A549 (cell line): ENCODE measurements around the gene PDLIM1.

Source experiments
- CHD2 ChIP-seq: fragments of 150-350 bp; IDR thresholded peaks from 2 replicates; pipeline ENCODE4 v1.6.1; 2014; ENCODE audit warnings: low read length; ENCODE audit not compliant: partially characterized antibody
- MYC ChIP-seq: IDR thresholded peaks from 2 replicates; pipeline ENCODE4 v1.6.1; 2012; ENCODE audit warnings: mild to moderate bottlenecking, inconsistent platforms, low read length, improper control_type of control experiment, borderline replicate concordance
- NPAS2 ChIP-seq: fragments of 250-450 bp; sonication (Bioruptor Pico); IDR thresholded peaks from 2 replicates; pipeline ENCODE4 v1.8.0; 2022; ENCODE audit warnings: mild to moderate bottlenecking, moderate library complexity, borderline replicate concordance

DNA sequence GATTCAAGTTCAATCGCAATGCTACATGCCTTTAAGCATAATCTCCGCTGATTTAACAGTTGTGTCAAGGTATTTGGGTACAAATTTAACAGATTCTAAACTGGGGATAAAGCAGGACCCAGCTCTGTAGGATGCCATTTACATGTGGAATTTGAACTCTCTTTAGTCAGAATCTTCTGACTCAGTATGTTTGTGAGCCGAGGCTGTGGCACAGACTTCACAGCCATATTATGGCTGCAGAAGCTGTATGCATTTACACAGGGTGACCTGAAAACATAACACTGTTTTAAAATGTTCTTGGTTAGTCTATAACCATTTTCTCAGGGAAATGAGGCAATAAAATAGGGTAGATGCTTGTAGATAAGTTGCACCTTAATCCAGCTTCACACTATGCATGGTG is 8.7 kb downstream of the PDLIM1 start:
- TF ChIP-seq CHD2 = no peak
- no peak for TF ChIP-seq MYC
- no peak for TF ChIP-seq NPAS2 (CRISPR knock-in tag)
